ENCODE data around the gene DNAH6. TPM values are rescaled to one million over a fixed set of nuclear protein-coding genes. Genes with fewer than 3 reads are reported as not detected.

Gene DNAH6
- total RNA-seq, 1 experiment from 2014 or later, result 1.6 TPM

DNA sequence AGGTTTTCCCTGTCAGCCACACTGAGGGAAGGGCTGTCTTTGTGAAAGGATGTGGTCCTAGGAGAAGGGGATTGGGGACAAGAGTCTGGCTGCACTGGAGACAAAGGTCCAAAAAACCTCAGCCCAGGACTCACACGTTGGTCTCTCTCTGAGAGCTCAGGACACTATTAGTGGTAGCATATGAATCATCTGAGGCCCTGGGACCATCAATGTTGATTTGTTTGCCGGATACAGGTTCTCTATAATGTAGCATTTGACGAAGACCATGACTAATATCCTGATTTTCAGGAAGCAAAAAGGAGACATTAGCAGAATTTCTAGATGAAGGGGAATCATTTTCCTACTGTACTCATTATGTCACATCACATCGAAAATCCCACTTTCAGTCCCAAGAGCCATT lies 22.2 kb upstream of the DNAH6 start:
- Histone ChIP-seq H3K36me3 (ENCODE audit: control insufficient read depth in 1 of 2, insufficient read depth in 2 of 2, low read length in 2 of 2) (no peaks in the 10 kb centered on the region), H3K9me2 (ENCODE audit: insufficient read depth) (no peaks in the 10 kb centered on the region), H3K4me1 (ENCODE audit: control insufficient read depth in 1 of 2, insufficient read depth in 2 of 2, low read length in 2 of 2) (no peaks in the 10 kb centered on the region; a peak in 1 of 4 replicates), H4K20me1 (ENCODE audit: insufficient read depth) (no peaks in the 10 kb centered on the region), H3K9me3 (ENCODE audit: control insufficient read depth in 1 of 2, insufficient read depth in 1 of 2, low read depth in 1 of 2, low read length in 2 of 2) (no peaks in the 10 kb centered on the region), H3K4me3 (replicated peaks in 1 of 2; ENCODE audit: low read depth in 1 of 2, low read length in 2 of 2) (no peak overlapping the region), H3K4me2 (ENCODE audit: low read length) (no peak overlapping the region), H3K27ac (ENCODE audit: low read depth, low read length) (no peak overlapping the region), H2AFZ (ENCODE audit: low read depth, low read length, poor library complexity, severe bottlenecking) (no peak overlapping the region), H3K79me2 (ENCODE audit: insufficient read depth, low read length) (no peaks in the 10 kb centered on the region), H3K9ac (ENCODE audit: low read length) (no peak overlapping the region), H3K27me3 (ENCODE audit: insufficient read depth, low read length) (no peaks in the 10 kb centered on the region)
- ChIA-PET POLR2A (no interaction called here), CTCF (interaction anchor here (2.0 kb wide), 3 partner anchors 137 to 432 kb away, joined by 6 to 8 read pairs (median 7); no protein-coding TSS in a partner anchor), RAD21 (ENCODE audit: low non-redundant PET in 1 of 2, low total read pairs in 2 of 2, uncharacterized antibody in 2 of 2, unreplicated experiment in 2 of 2) (no interaction called here)
- TF ChIP-seq, protein P1, sequence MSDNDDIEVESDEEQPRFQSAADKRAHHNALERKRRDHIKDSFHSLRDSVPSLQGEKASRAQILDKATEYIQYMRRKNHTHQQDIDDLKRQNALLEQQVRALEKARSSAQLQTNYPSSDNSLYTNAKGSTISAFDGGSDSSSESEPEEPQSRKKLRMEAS (IDR thresholded peaks at IDR 0.05), result no peak
- TF ChIP-seq EZH2 (IDR thresholded peaks at IDR 0.05) (no peak), EGR1 (IDR thresholded peaks at IDR 0.05; ENCODE audit: low read depth) (no peak)
- intact Hi-C loops (cut with micrococcal nuclease), result no loop called here
- DNase-seq (ENCODE audit: low read depth, low spot score), result no peak
- no peak for ATAC-seq
- no TSS peak for BruUV-seq (replicated peaks)

DNA sequence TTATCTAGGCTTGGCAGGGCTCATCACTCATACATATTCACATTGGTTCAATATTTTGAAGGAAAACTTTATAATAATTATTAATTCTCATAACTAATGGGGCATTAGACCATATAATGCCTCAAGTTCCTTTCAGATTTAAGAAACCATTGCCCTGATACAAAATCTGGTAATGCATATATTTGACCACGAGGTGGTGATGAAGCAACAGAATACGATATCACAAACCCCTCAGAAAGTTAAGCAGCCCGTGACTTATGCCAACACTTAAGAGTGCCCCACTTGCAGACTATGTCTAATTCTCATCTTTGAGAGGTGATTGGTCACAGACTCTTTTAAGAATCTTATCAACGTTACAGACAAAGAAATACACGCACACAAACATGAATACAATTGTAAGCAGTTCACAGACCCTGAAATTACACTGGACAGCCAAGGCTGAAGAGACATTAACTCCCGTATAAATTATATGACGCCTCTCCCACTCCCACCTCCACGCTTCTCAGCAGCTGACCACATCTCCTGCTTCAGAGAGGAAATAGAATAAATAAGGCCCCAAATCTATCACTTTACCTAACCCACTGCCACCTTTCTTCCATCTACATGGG lies 20.7 kb upstream of the DNAH6 start:
- Histone ChIP-seq H3K9me3 (ENCODE audit: control insufficient read depth in 1 of 2, insufficient read depth in 1 of 2, low read depth in 1 of 2, low read length in 2 of 2) (no peaks in the 10 kb centered on the region), H3K27me3 (ENCODE audit: insufficient read depth, low read length) (no peaks in the 10 kb centered on the region), H3K9ac (ENCODE audit: low read length) (no peak overlapping the region), H3K79me2 (ENCODE audit: insufficient read depth, low read length) (no peaks in the 10 kb centered on the region), H4K20me1 (ENCODE audit: insufficient read depth) (no peaks in the 10 kb centered on the region), H3K27ac (ENCODE audit: low read depth, low read length) (no peak overlapping the region), H3K4me2 (ENCODE audit: low read length) (no peak overlapping the region), H2AFZ (ENCODE audit: low read depth, low read length, poor library complexity, severe bottlenecking) (no peak overlapping the region), H3K9me2 (ENCODE audit: insufficient read depth) (no peaks in the 10 kb centered on the region), H3K4me3 (replicated peaks in 1 of 2; ENCODE audit: low read depth in 1 of 2, low read length in 2 of 2) (no peak overlapping the region), H3K36me3 (ENCODE audit: control insufficient read depth in 1 of 2, insufficient read depth in 2 of 2, low read length in 2 of 2) (no peaks in the 10 kb centered on the region), H3K4me1 (ENCODE audit: control insufficient read depth in 1 of 2, insufficient read depth in 2 of 2, low read length in 2 of 2) (no peaks in the 10 kb centered on the region; a peak in 1 of 4 replicates)
- ChIA-PET RAD21 (ENCODE audit: low non-redundant PET in 1 of 2, low total read pairs in 2 of 2, uncharacterized antibody in 2 of 2, unreplicated experiment in 2 of 2) (no interaction called here), POLR2A (no interaction called here), CTCF (interaction anchor here (0.6 to 1.1 kb wide), 5 partner anchors 127 to 431 kb away, joined by 3 to 6 read pairs (median 4); no protein-coding TSS in a partner anchor)
- peak; percentile 70 for DNase-seq (ENCODE audit: low read depth, low spot score)
- no TSS peak for BruUV-seq (replicated peaks)
- intact Hi-C loops (cut with micrococcal nuclease), result loop anchor here (1.0 kb wide), 5 partner anchors 136 to 803 kb away; no protein-coding TSS in a partner anchor
- ATAC-seq, result peak; percentile 88
- TF ChIP-seq ELF1 (IDR thresholded peaks at IDR 0.05; ENCODE audit: borderline replicate concordance, low read depth) (no peak), SRF (IDR thresholded peaks at IDR 0.05; ENCODE audit: low read depth) (no peak), TCF7L2 (IDR thresholded peaks at IDR 0.05; ENCODE audit: borderline replicate concordance, extremely low read depth, insufficient read depth, insufficient read length) (no peak), SP1 (IDR thresholded peaks at IDR 0.05; ENCODE audit: low read depth) (no peak), ZNF274 (IDR thresholded peaks at IDR 0.05; ENCODE audit: low read depth, low read length) (no peak), FOSL1 (IDR thresholded peaks at IDR 0.05; ENCODE audit: low read depth) (no peak), CEBPB (IDR thresholded peaks at IDR 0.05; ENCODE audit: low read depth) (no peak), ZFX (IDR thresholded peaks at IDR 0.05) (no peak), EGR1 (IDR thresholded peaks at IDR 0.05; ENCODE audit: low read depth) (no peak), YY1 (IDR thresholded peaks at IDR 0.05; ENCODE audit: extremely low read depth, insufficient replicate concordance, low read depth, low read length) (no peak), CBX3 (IDR thresholded peaks at IDR 0.05; ENCODE audit: low read depth) (no peak)
- TF ChIP-seq, protein P2, sequence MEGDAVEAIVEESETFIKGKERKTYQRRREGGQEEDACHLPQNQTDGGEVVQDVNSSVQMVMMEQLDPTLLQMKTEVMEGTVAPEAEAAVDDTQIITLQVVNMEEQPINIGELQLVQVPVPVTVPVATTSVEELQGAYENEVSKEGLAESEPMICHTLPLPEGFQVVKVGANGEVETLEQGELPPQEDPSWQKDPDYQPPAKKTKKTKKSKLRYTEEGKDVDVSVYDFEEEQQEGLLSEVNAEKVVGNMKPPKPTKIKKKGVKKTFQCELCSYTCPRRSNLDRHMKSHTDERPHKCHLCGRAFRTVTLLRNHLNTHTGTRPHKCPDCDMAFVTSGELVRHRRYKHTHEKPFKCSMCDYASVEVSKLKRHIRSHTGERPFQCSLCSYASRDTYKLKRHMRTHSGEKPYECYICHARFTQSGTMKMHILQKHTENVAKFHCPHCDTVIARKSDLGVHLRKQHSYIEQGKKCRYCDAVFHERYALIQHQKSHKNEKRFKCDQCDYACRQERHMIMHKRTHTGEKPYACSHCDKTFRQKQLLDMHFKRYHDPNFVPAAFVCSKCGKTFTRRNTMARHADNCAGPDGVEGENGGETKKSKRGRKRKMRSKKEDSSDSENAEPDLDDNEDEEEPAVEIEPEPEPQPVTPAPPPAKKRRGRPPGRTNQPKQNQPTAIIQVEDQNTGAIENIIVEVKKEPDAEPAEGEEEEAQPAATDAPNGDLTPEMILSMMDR (IDR thresholded peaks at IDR 0.05 in 2 of 3, conservative IDR thresholded peaks at IDR 0.05 in 1 of 3; ENCODE audit: borderline replicate concordance in 1 of 3, insufficient read depth in 1 of 3, low read depth in 2 of 3, low read length in 2 of 3), result peak; percentile 61 to 84 (median 61)
- TF ChIP-seq, protein P3, sequence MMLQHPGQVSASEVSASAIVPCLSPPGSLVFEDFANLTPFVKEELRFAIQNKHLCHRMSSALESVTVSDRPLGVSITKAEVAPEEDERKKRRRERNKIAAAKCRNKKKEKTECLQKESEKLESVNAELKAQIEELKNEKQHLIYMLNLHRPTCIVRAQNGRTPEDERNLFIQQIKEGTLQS (IDR thresholded peaks at IDR 0.05), result no peak
- TF ChIP-seq, protein P1 (IDR thresholded peaks at IDR 0.05), result no peak
